Mucosa of rectum (tissue), 2 donors: Measurements from ENCODE around the gene WFDC10A.
"Not testable (repeated sequence)": the region's sequence is repeated elsewhere in the genome, so short reads cannot be mapped to it uniquely, and the experiment has no call there.

Source experiments
- H3K27ac ChIP-seq, 2 donors: one replicate each; pipeline ENCODE4 v1.7.0; 2013; ENCODE audit warnings: inconsistent platforms in 2 of 2, low read depth in 2 of 2, low read length in 2 of 2
- H3K27me3 ChIP-seq, 2 donors: one replicate each; pipeline ENCODE4 v1.7.0; 2013; ENCODE audit warnings: low read length in 2 of 2; ENCODE audit not compliant: control insufficient read depth in 2 of 2, insufficient read depth in 2 of 2
- H3K36me3 ChIP-seq, 2 donors: one replicate each; pipeline ENCODE4 v1.7.0; 2013; ENCODE audit warnings: low read length in 2 of 2; ENCODE audit not compliant: control insufficient read depth in 2 of 2, insufficient read depth in 2 of 2
- H3K4me1 ChIP-seq, 2 donors: one replicate each; pipeline ENCODE4 v1.7.0; 2013; ENCODE audit warnings: low read length in 2 of 2, mild to moderate bottlenecking in 1 of 2; ENCODE audit not compliant: control insufficient read depth in 2 of 2, insufficient read depth in 2 of 2
- H3K4me3 ChIP-seq, 2 donors: one replicate each; pipeline ENCODE4 v1.7.0; 2013; ENCODE audit warnings: low read length in 2 of 2
- H3K9ac ChIP-seq, 2 donors: one replicate each; pipeline ENCODE4 v1.7.0; 2013; ENCODE audit warnings: low read length in 2 of 2, low read depth in 1 of 2, mild to moderate bottlenecking in 1 of 2
- H3K9me3 ChIP-seq, 2 donors: one replicate each; pipeline ENCODE4 v1.7.0; 2013; ENCODE audit warnings: low read length in 2 of 2; ENCODE audit not compliant: control insufficient read depth in 2 of 2
- donor health status: healthy.
- donor health status: Normal muscosa, but diverticular disease.

The WFDC10A gene

GRCh38 chr20:45629496-45630100 lies at the start of gene WFDC10A:
Gene WFDC10A (plus strand): TSS chr20:45629739. CDS start chr20:45629814, 75 bp downstream.
- H3K36me3 ChIP-seq: no peaks in the 10 kb centered on the region
- H3K9me3 ChIP-seq: no peaks in the 10 kb centered on the region
- H3K4me1 ChIP-seq: no peaks in the 10 kb centered on the region
- no peak within 1 kb of the TSS for H3K27ac ChIP-seq
- H3K4me3 ChIP-seq: no peak within 1 kb of the TSS
- no peak within 1 kb of the TSS for H3K9ac ChIP-seq
- no peaks in the 10 kb centered on the region for H3K27me3 ChIP-seq

- no peaks in the 10 kb centered on the region for H3K9me3 ChIP-seq
- H3K4me3 ChIP-seq: no peak overlapping the region
- no peaks in the 10 kb centered on the region for H3K4me1 ChIP-seq
Observed at GRCh38 chr20:45581702-45582101, 47.8 kb upstream of the WFDC10A start.

DNA sequence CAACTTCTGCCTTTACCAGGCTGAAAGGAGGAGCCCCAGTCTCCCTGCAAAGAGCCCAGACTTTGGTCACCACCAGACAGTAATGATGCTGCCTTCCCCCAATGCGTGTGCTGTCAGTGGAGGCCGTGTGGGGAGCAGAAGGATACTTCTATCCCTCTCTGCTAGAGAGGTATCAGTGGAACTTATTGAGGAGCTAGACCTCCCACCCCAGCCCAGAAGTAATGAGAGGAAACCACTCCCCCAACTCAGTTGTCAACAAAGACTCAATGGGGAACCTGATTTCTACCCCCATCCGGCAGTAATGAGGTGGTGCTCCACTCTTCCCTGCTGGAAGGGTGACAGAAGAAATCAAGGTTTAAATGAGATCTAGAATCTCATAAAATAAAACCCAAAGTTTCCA lies 46.0 kb upstream of the WFDC10A start:
- Histone ChIP-seq H3K4me1 (no peaks in the 10 kb centered on the region), H3K9ac (no peak overlapping the region), H3K9me3 (no peaks in the 10 kb centered on the region), H3K27ac (no peak overlapping the region), H3K4me3 (no peak overlapping the region), H3K27me3 (peaks cover 0 to 2% of the 10 kb centered on the region in 2 donors), H3K36me3 (no peaks in the 10 kb centered on the region)

More at GRCh38 chr20:45581702-45582101, 47.8 kb upstream of the WFDC10A start:
- no peaks in the 10 kb centered on the region for H3K36me3 ChIP-seq
- H3K9ac ChIP-seq: no peak overlapping the region
- H3K27me3 ChIP-seq: peaks cover 0 to 2% of the 10 kb centered on the region in 2 donors
- no peak overlapping the region for H3K27ac ChIP-seq

DNA sequence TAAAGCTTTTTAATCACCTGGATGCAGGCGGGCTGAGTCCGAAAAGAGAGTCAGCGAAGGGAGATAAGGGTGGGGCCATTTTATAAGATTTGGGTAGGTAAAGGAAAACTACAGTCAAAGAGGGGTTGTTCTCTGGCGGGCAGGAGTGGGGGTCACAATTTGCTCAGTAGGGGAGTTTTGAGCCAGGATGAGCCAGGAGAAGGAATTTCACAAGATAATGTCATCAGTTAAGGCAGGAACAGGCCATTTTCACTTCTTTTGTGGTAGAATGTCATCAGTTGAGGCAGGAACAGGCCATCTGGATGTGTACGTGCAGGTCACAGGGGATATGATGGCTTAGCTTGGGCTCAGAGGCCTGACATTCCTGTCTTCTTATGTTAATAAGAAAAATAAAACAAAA lies 45.2 kb upstream of the WFDC10A start:
- not testable (repeated sequence) for H3K27me3 ChIP-seq, H3K27ac ChIP-seq, H3K4me3 ChIP-seq, H3K9me3 ChIP-seq, H3K4me1 ChIP-seq, H3K36me3 ChIP-seq, H3K9ac ChIP-seq

- not testable (repeated sequence) for H3K27me3 ChIP-seq, H3K4me1 ChIP-seq, H3K36me3 ChIP-seq, H3K4me3 ChIP-seq, H3K9me3 ChIP-seq, H3K27ac ChIP-seq, H3K9ac ChIP-seq
Observed at GRCh38 chr20:45585986-45586385, 43.6 kb upstream of the WFDC10A start.

- H3K27ac ChIP-seq: no peak overlapping the region
Observed at GRCh38 chr20:45588800-45589199, 40.7 kb upstream of the WFDC10A start.

DNA sequence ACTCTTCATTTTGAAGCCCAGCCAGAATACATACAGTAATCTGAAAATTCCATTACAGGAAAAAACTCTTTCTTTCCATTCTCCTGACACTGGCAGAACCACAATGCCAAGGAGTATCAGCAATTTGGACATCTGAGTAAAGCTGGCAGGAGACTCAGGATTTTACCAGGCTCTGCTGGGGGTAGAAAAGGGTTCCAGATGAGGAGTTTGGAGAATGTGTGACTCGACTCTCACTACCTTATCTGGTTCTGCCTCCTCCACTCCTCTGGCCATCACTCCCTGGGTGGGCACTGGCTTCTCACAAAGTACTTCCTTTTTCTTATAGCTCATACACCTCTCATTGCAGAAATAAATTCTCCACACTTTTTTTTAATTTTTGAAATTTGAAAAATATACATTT lies 39.8 kb upstream of the WFDC10A start:
- H3K9ac ChIP-seq: no peak overlapping the region
- H3K9me3 ChIP-seq: no peaks in the 10 kb centered on the region
- no peaks in the 10 kb centered on the region for H3K27me3 ChIP-seq
- no peak overlapping the region for H3K4me3 ChIP-seq
- no peak overlapping the region for H3K27ac ChIP-seq
- no peaks in the 10 kb centered on the region for H3K36me3 ChIP-seq
- no peaks in the 10 kb centered on the region for H3K4me1 ChIP-seq

More at GRCh38 chr20:45588800-45589199, 40.7 kb upstream of the WFDC10A start:
- Histone ChIP-seq H3K36me3 (no peaks in the 10 kb centered on the region), H3K9me3 (no peaks in the 10 kb centered on the region), H3K4me3 (no peak overlapping the region), H3K4me1 (no peaks in the 10 kb centered on the region), H3K9ac (no peak overlapping the region), H3K27me3 (no peaks in the 10 kb centered on the region)

DNA sequence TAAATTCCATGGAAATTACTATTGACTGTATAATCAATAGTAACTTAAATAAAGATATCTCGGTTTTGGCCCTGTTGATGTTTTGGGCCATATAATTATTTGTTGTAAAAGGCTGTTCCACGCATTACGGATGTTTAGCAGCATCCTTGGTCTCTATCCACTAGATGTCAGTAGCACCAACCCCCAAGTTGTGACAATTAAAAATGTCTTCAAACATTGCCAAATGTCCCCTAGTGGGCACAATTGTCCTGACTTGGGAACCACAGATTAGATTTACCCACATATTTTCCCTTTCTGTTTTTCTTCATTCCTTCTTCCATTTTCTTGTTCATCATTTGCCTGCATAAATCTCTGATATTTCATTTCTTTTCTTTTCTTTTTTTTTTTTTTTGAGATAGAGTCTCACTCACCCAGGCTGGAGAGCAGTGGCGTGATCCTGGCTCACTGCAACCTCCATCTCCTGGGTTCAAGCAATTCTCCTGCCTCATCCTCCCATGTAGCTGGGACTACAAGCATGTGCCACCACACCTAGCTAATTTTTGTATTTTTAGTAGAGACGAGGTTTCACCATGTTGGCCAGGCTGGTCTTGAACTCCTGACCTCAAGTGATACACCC lies 36.9 kb upstream of the WFDC10A start:
- H3K4me1 ChIP-seq: no peaks in the 10 kb centered on the region
- no peaks in the 10 kb centered on the region for H3K9me3 ChIP-seq
- H3K27me3 ChIP-seq: no peaks in the 10 kb centered on the region
- H3K27ac ChIP-seq: no peak overlapping the region
- no peaks in the 10 kb centered on the region for H3K36me3 ChIP-seq
- H3K9ac ChIP-seq: no peak overlapping the region
- H3K4me3 ChIP-seq: no peak overlapping the region

GRCh38 chr20:45593498-45593897 lies 36.0 kb upstream of the WFDC10A start:
- H3K27me3 ChIP-seq: no peaks in the 10 kb centered on the region
- no peaks in the 10 kb centered on the region for H3K36me3 ChIP-seq
- H3K4me1 ChIP-seq: no peaks in the 10 kb centered on the region
- no peak overlapping the region for H3K4me3 ChIP-seq
- no peak overlapping the region for H3K9ac ChIP-seq
- no peak overlapping the region for H3K27ac ChIP-seq
- H3K9me3 ChIP-seq: no peaks in the 10 kb centered on the region

DNA sequence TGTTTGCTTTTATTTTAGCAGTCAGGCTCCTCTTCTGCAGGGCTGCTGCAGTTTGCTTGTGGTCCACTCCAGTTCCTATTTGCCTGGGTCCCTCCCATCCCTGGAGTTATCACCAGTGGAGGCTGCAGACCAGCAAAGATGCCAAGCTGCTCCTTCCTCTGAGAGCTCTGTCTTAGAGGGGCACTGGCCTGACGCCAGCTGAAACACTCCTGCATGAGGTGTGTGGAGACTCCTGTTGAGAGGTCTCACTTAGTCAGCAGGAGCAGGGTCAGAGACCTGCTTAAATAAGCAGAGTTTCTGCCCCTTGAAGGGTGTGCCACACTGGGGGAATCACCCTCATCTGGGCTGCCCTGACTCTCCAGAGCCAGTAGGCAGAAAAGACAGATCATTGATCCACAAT lies 34.3 kb upstream of the WFDC10A start:
- no peaks in the 10 kb centered on the region for H3K36me3 ChIP-seq
- no peak overlapping the region for H3K9ac ChIP-seq
- H3K4me3 ChIP-seq: no peak overlapping the region
- H3K27ac ChIP-seq: no peak overlapping the region
- no peaks in the 10 kb centered on the region for H3K27me3 ChIP-seq
- H3K4me1 ChIP-seq: no peaks in the 10 kb centered on the region
- H3K9me3 ChIP-seq: no peaks in the 10 kb centered on the region
